Left ventricle myocardium inferior (tissue), 1 donor: ENCODE measurements around the gene SMIM20. TPM values are rescaled to one million over a fixed set of nuclear protein-coding genes. Genes with fewer than 3 reads are reported as not detected.

ENCODE experiments used
- DNase-seq: peaks from one replicate; pipeline ENCODE4 v3.0.0-alpha.2; 2020
- H3K27ac ChIP-seq: fragments of 200-600 bp; replicated peaks from 2 replicates; pipeline ENCODE4 v1.8.0; 2021
- H3K27me3 ChIP-seq: fragments of 200-600 bp; 2 replicates; pipeline ENCODE4 v1.8.0; 2021; ENCODE audit warnings: low read depth
- H3K36me3 ChIP-seq: fragments of 200-600 bp; 2 replicates; pipeline ENCODE4 v1.8.0; 2021
- H3K4me1 ChIP-seq: fragments of 200-600 bp; 2 replicates; pipeline ENCODE4 v1.8.0; 2021
- H3K4me3 ChIP-seq: fragments of 200-600 bp; 2 replicates; pipeline ENCODE4 v1.8.0; 2021; ENCODE audit warnings: mild to moderate bottlenecking, moderate library complexity
- H3K9me3 ChIP-seq: fragments of 200-600 bp; replicated peaks from 2 replicates; pipeline ENCODE4 v1.8.0; 2021
- CTCF ChIP-seq: fragments of 200-600 bp; IDR thresholded peaks from 2 replicates; pipeline ENCODE4 v1.8.0; 2021; ENCODE audit warnings: antibody characterized with exemption, mild to moderate bottlenecking, borderline replicate concordance
- intact Hi-C: fragments of 100-400 bp; cut with micrococcal nuclease; formaldehyde crosslinking; loops from one replicate; pipeline ENCODE4 v1.11.0; 2022
- total RNA-seq: library from RNA; stranded (reverse); fragmentation: NEBNext Ultra II Directional; extraction: Animal tissue kit (Norgen Biotek cat#: 25700); gene quantifications from one replicate; pipeline ENCODE4 v1.2.1, GENCODE V29; 2021
- donor health status: DM: no; HTN: yes; CAD: no; lungs with severe emphysema.

Gene SMIM20
- total RNA-seq, 1 donor from 2014 or later = 45.4 TPM

- intact Hi-C loops = no loop called here
- Histone ChIP-seq H3K27ac (no peak overlapping the region), H3K4me1 (peaks cover 7% of the 10 kb centered on the region), H3K9me3 (no peaks in the 10 kb centered on the region), H3K4me3 (no peak overlapping the region), H3K36me3 (no peaks in the 10 kb centered on the region), H3K27me3 (no peaks in the 10 kb centered on the region)
- no peak for DNase-seq
- no peak for TF ChIP-seq CTCF
These were observed 30.5 kb upstream of the SMIM20 start for GRCh38 chr4:25883565-25883964.

- Histone ChIP-seq H3K4me3 (no peak overlapping the region), H3K27ac (no peak overlapping the region), H3K9me3 (no peaks in the 10 kb centered on the region), H3K36me3 (no peaks in the 10 kb centered on the region), H3K4me1 (peaks cover 7% of the 10 kb centered on the region), H3K27me3 (no peaks in the 10 kb centered on the region)
- TF ChIP-seq CTCF = no peak
- DNase-seq = no peak
- intact Hi-C loops = no loop called here
These were observed 29.8 kb upstream of the SMIM20 start for GRCh38 chr4:25884031-25884782.

GRCh38 chr4:25888781-25889180 is 25.2 kb upstream of the SMIM20 start:
- Histone ChIP-seq H3K4me1 (peaks cover 10% of the 10 kb centered on the region), H3K4me3 (no peak overlapping the region), H3K36me3 (no peaks in the 10 kb centered on the region), H3K27me3 (no peaks in the 10 kb centered on the region), H3K27ac (no peak overlapping the region), H3K9me3 (no peaks in the 10 kb centered on the region)
- no peak for DNase-seq
- no peak for TF ChIP-seq CTCF
- intact Hi-C loops = no loop called here

GRCh38 chr4:25889589-25890503 is 24.2 kb upstream of the SMIM20 start:
- H3K36me3 ChIP-seq = no peaks in the 10 kb centered on the region
- H3K9me3 ChIP-seq = no peaks in the 10 kb centered on the region
- H3K27me3 ChIP-seq = no peaks in the 10 kb centered on the region
- TF ChIP-seq CTCF = no peak
- no peak overlapping the region for H3K27ac ChIP-seq
- DNase-seq = no peak
- H3K4me3 ChIP-seq = no peak overlapping the region
- intact Hi-C loops = no loop called here
- H3K4me1 ChIP-seq = peaks cover 3% of the 10 kb centered on the region

GRCh38 chr4:25890571-25891485 is 23.2 kb upstream of the SMIM20 start:
- H3K27ac ChIP-seq = no peak overlapping the region
- no peak for DNase-seq
- no peaks in the 10 kb centered on the region for H3K27me3 ChIP-seq
- no peaks in the 10 kb centered on the region for H3K9me3 ChIP-seq
- intact Hi-C loops = no loop called here
- H3K4me3 ChIP-seq = no peak overlapping the region
- no peaks in the 10 kb centered on the region for H3K36me3 ChIP-seq
- H3K4me1 ChIP-seq = peaks cover 3% of the 10 kb centered on the region
- TF ChIP-seq CTCF = no peak
